Parathyroid adenoma (tissue), 2 donors: Measurements from ENCODE around the gene GALNT18.
"Not testable (repeated sequence)": the region's sequence is repeated elsewhere in the genome, so short reads cannot be mapped to it uniquely, and the experiment has no call there.

Source experiments
- H2AFZ ChIP-seq: fragments of 300-600 bp; sonication (generic); one replicate; pipeline ENCODE4 v1.7.0; 2017; ENCODE audit warnings: antibody characterized with exemption, mild to moderate bottlenecking
- H3K27ac ChIP-seq: fragments of 300-600 bp; sonication (generic); one replicate; pipeline ENCODE4 v1.7.0; 2017
- H3K27me3 ChIP-seq: fragments of 300-600 bp; sonication (generic); one replicate; pipeline ENCODE4 v1.7.0; 2017; ENCODE audit warnings: low read length; ENCODE audit not compliant: control insufficient read depth, insufficient read depth
- H3K36me3 ChIP-seq: fragments of 300-600 bp; sonication (generic); one replicate; pipeline ENCODE4 v1.7.0; 2017; ENCODE audit warnings: low read length; ENCODE audit not compliant: control insufficient read depth, insufficient read depth
- H3K4me1 ChIP-seq: fragments of 300-600 bp; sonication (generic); one replicate; pipeline ENCODE4 v1.7.0; 2017; ENCODE audit warnings: control low read depth
- H3K4me2 ChIP-seq: fragments of 300-600 bp; sonication (generic); one replicate; pipeline ENCODE4 v1.7.0; 2017; ENCODE audit warnings: low read length
- H3K4me3 ChIP-seq: fragments of 300-600 bp; sonication (generic); one replicate; pipeline ENCODE4 v1.7.0; 2017; ENCODE audit warnings: low read depth, low read length
- H3K79me2 ChIP-seq: fragments of 300-600 bp; sonication (generic); one replicate; pipeline ENCODE4 v1.7.0; 2017; ENCODE audit warnings: control low read depth
- H3K9ac ChIP-seq: fragments of 300-600 bp; sonication (generic); one replicate; pipeline ENCODE4 v1.7.0; 2017; ENCODE audit warnings: mild to moderate bottlenecking
- H3K9me3 ChIP-seq: fragments of 300-600 bp; sonication (generic); one replicate; pipeline ENCODE4 v1.7.0; 2017; ENCODE audit warnings: low read length; ENCODE audit not compliant: control insufficient read depth
- CTCF ChIP-seq: fragments of 300-600 bp; sonication (generic); IDR thresholded peaks from one replicate; pipeline ENCODE4 v1.7.0; 2017; ENCODE audit warnings: antibody characterized with exemption, mild to moderate bottlenecking
- donor health status: primary hyperparathyroidism.

GALNT18 gene

GRCh38 chr11:11450744-11451362, 171.0 kb downstream of the GALNT18 start:
- Histone ChIP-seq H3K9me3 (no peaks in the 10 kb centered on the region), H3K27ac (no peak overlapping the region), H3K79me2 (peaks cover 2% of the 10 kb centered on the region), H3K27me3 (no peaks in the 10 kb centered on the region), H3K4me2 (no peak overlapping the region), H3K4me1 (no peaks in the 10 kb centered on the region), H3K9ac (no peak overlapping the region), H3K36me3 (no peaks in the 10 kb centered on the region), H3K4me3 (no peak overlapping the region), H2AFZ (no peak overlapping the region)
- TF ChIP-seq CTCF, result no peak

- no peaks in the 10 kb centered on the region for H3K36me3 ChIP-seq
- no peak overlapping the region for H3K27ac ChIP-seq
These were observed 172.5 kb downstream of the GALNT18 start for GRCh38 chr11:11449327-11449726.

GRCh38 chr11:11448626-11449025, 173.2 kb downstream of the GALNT18 start:
- peaks cover 2% of the 10 kb centered on the region for H3K79me2 ChIP-seq
- no peak overlapping the region for H3K4me2 ChIP-seq
- H3K27ac ChIP-seq, result no peak overlapping the region
- no peak overlapping the region for H3K9ac ChIP-seq
- H2AFZ ChIP-seq, result no peak overlapping the region
- H3K4me3 ChIP-seq, result no peak overlapping the region
- no peak for TF ChIP-seq CTCF
- H3K9me3 ChIP-seq, result no peaks in the 10 kb centered on the region
- H3K36me3 ChIP-seq, result no peaks in the 10 kb centered on the region
- peaks cover 10% of the 10 kb centered on the region for H3K4me1 ChIP-seq
- no peaks in the 10 kb centered on the region for H3K27me3 ChIP-seq

More at GRCh38 chr11:11449327-11449726, 172.5 kb downstream of the GALNT18 start:
- H3K4me1 ChIP-seq, result peaks cover 7% of the 10 kb centered on the region
- no peak for TF ChIP-seq CTCF
- H3K9me3 ChIP-seq, result no peaks in the 10 kb centered on the region
- no peaks in the 10 kb centered on the region for H3K27me3 ChIP-seq
- H2AFZ ChIP-seq, result no peak overlapping the region
- H3K79me2 ChIP-seq, result peaks cover 2% of the 10 kb centered on the region
- H3K9ac ChIP-seq, result no peak overlapping the region
- no peak overlapping the region for H3K4me2 ChIP-seq
- H3K4me3 ChIP-seq, result no peak overlapping the region

- not testable (repeated sequence) for H3K4me2 ChIP-seq, H3K9ac ChIP-seq
These were observed 174.2 kb downstream of the GALNT18 start for GRCh38 chr11:11447601-11448000.

DNA sequence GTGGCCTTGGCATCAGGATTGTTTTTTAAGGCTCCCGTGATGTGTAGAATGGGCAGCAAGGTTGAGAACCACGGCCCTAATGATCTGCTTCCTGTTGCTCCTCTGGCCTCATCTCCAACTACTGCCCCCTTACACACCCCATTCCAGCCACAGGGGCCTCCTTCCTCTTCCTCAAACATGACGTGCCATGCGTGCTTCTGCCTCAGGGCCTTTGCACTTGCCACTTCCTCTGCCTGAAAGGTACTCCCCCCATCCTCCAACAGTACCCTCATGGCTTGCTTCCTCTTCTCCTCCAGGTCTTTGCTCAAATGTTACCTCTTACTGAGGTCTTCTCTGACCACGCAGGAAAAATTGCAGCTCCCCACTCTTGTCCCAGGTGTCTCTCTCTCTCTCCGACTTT, 174.8 kb downstream of the GALNT18 start:
- TF ChIP-seq CTCF, result no peak
- no peak overlapping the region for H3K27ac ChIP-seq
- H3K4me2 ChIP-seq, result no peak overlapping the region
- no peaks in the 10 kb centered on the region for H3K36me3 ChIP-seq
- H3K27me3 ChIP-seq, result no peaks in the 10 kb centered on the region
- H2AFZ ChIP-seq, result no peak overlapping the region
- no peak overlapping the region for H3K9ac ChIP-seq
- no peaks in the 10 kb centered on the region for H3K9me3 ChIP-seq
- H3K4me3 ChIP-seq, result no peak overlapping the region
- peaks cover 18% of the 10 kb centered on the region for H3K4me1 ChIP-seq
- no peaks in the 10 kb centered on the region for H3K79me2 ChIP-seq

More at GRCh38 chr11:11447601-11448000, 174.2 kb downstream of the GALNT18 start:
- not testable (repeated sequence) for H3K27me3 ChIP-seq, H3K36me3 ChIP-seq, H2AFZ ChIP-seq, H3K79me2 ChIP-seq, H3K4me3 ChIP-seq, H3K9me3 ChIP-seq, H3K27ac ChIP-seq
- H3K4me1 ChIP-seq, result peaks cover 16% of the 10 kb centered on the region
